HepG2 (cell line): Measurements from ENCODE around the gene ZNRF3. TPM values are rescaled to one million over a fixed set of nuclear protein-coding genes. Genes with fewer than 3 reads are reported as not detected.
A peak's percentile ranks its signal among the peaks of the same experiment; 100 is the strongest.

Source experiments
- DMAP1 ChIP-seq: IDR thresholded peaks from 2 replicates; pipeline ENCODE4 v1.6.1; 2016
- ELF4 ChIP-seq: sonication (generic); formaldehyde crosslinking; IDR thresholded peaks from 2 replicates; pipeline ENCODE4 v1.5.0; 2020; ENCODE audit warnings: missing genetic modification reagents, mild to moderate bottlenecking, moderate library complexity, borderline replicate concordance
- NAIF1 ChIP-seq: sonication (generic); formaldehyde crosslinking; IDR thresholded peaks from 2 replicates; pipeline ENCODE4 v1.5.0; 2020; ENCODE audit warnings: mild to moderate bottlenecking, missing genetic modification reagents, borderline replicate concordance
- RXRA ChIP-seq: sonication (generic); formaldehyde crosslinking; IDR thresholded peaks from 2 replicates; pipeline ENCODE4 v1.5.1; 2020; ENCODE audit warnings: missing genetic modification reagents
- TBP ChIP-seq: sonication (generic); formaldehyde crosslinking; IDR thresholded peaks from 2 replicates; pipeline ENCODE4 v1.5.0; 2020; ENCODE audit warnings: missing genetic modification reagents
- TOE1 ChIP-seq: sonication (generic); formaldehyde crosslinking; IDR thresholded peaks from 2 replicates; pipeline ENCODE4 v1.4.0; 2020; ENCODE audit warnings: mild to moderate bottlenecking, missing genetic modification reagents
- ZNF121 ChIP-seq: sonication (generic); formaldehyde crosslinking; IDR thresholded peaks from 2 replicates; pipeline ENCODE4 v1.5.0; 2020; ENCODE audit warnings: mild to moderate bottlenecking, missing genetic modification reagents
- ZNF367 ChIP-seq: sonication (generic); formaldehyde crosslinking; IDR thresholded peaks from 2 replicates; pipeline ENCODE4 v1.4.0; 2020; ENCODE audit warnings: missing genetic modification reagents, borderline replicate concordance
- ZNF431 ChIP-seq: sonication (generic); formaldehyde crosslinking; IDR thresholded peaks from 2 replicates; pipeline ENCODE4 v1.9.0; 2022; ENCODE audit warnings: missing genetic modification reagents, low read depth, mild to moderate bottlenecking, borderline replicate concordance
- ZNF772 ChIP-seq: sonication (generic); formaldehyde crosslinking; IDR thresholded peaks from 2 replicates; pipeline ENCODE4 v1.5.0; 2020; ENCODE audit warnings: mild to moderate bottlenecking, missing genetic modification reagents
- polyA plus RNA-seq, 8 experiments: library from polyadenylated mRNA; depleted of rRNA in 3 of 8; stranded (reverse) in 7 of 8; unstranded in 1 of 8; fragments of >200 nt; fragmentation: Illumina TruSeq in 4 of 8; extraction: Trizol in 4 of 8; gene quantifications; 2 replicates each; pipeline versions ENCODE4 v1.2.1 to v1.2.3, GENCODE V29; 2011 to 2016; ENCODE audit warnings: low read depth in 4 of 8, missing spikeins in 1 of 8, mixed read lengths in 1 of 8; ENCODE audit not compliant: insufficient read depth in 1 of 8
- total RNA-seq, 5 experiments: library from RNA; depleted of rRNA; stranded (reverse); fragments of >200 nt; fragmentation: Illumina TruSeq; extraction: Trizol; gene quantifications; 2 replicates each; pipeline ENCODE4 v1.2.3, GENCODE V29; 2016; ENCODE audit warnings: low read depth in 1 of 5
- TF ChIP-seq, protein P1 (sequence below): IDR thresholded peaks from 2 replicates; pipeline ENCODE4 v1.6.1; 2012; ENCODE audit warnings: low read length, improper control_type of control experiment
- TF ChIP-seq, protein P2 (sequence below): IDR thresholded peaks from 2 replicates; pipeline ENCODE4 v1.6.1; 2016
- TF ChIP-seq, protein P3 (sequence below): sonication (generic); formaldehyde crosslinking; IDR thresholded peaks from 2 replicates; pipeline ENCODE4 v1.8.0; 2023; ENCODE audit warnings: mild to moderate bottlenecking, missing genetic modification reagents
- TF ChIP-seq, protein P4 (sequence below): IDR thresholded peaks from 2 replicates; pipeline ENCODE4 v1.6.1; 2016; ENCODE audit warnings: low read depth, borderline replicate concordance
- TF ChIP-seq, protein P5 (sequence below): sonication (generic); formaldehyde crosslinking; IDR thresholded peaks from 2 replicates; pipeline ENCODE4 v1.4.0; 2020; ENCODE audit warnings: mild to moderate bottlenecking, missing genetic modification reagents
- TF ChIP-seq, protein P6 (sequence below): sonication (generic); formaldehyde crosslinking; conservative IDR thresholded peaks from 2 replicates; pipeline ENCODE4 v1.8.0; 2022; ENCODE audit warnings: low read depth, missing genetic modification reagents
- TF ChIP-seq, protein P7 (sequence below): sonication (generic); formaldehyde crosslinking; IDR thresholded peaks from 2 replicates; pipeline ENCODE4 v1.5.1; 2020; ENCODE audit warnings: mild to moderate bottlenecking, missing genetic modification reagents, moderate library complexity

Gene ZNRF3
- total and polyA plus RNA-seq, 2 of the 13 experiments (the other 11 are each of a cell fraction or from before 2014, with no cell fraction given): 20.3 to 36.7 TPM

DNA sequence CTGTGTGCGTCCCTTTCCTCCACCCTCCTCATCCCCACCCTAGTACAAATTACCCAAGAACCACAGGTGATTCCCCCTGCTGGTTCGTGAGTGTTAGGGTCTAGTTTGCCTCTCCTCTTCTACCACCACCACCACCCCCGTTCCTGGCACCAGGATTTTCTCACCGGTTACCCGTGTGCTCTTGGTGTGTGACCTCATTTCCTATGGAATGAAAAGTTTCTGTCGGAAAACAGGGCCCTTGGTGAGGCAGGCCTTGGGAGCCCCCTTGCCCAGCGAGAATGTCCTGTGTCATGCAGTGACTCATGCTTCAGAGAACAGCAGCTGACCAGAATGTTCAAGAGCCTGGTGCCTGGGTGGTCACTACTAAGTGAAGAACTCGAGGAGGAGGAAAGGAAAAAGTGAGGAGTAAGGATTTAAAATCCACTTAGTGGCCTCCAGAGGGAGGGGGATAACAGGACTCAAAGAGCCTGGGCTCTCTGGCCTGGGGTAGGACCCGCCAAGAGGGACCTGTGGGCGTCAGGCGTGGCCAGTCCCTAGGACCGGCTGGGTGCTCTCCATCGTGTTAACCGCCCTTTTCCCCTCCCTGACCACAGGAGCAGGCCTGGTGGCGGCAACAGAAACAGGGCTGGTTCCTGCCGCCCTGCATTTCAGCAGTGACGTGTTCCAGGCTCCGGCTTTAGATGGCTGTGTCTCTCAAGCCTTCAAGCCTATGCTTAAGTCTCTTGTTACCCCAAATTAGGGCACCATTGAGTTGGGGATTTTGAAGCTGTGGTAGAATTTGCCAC is 148.0 kb downstream of the ZNRF3 start (continued):
- TF ChIP-seq, protein P1, sequence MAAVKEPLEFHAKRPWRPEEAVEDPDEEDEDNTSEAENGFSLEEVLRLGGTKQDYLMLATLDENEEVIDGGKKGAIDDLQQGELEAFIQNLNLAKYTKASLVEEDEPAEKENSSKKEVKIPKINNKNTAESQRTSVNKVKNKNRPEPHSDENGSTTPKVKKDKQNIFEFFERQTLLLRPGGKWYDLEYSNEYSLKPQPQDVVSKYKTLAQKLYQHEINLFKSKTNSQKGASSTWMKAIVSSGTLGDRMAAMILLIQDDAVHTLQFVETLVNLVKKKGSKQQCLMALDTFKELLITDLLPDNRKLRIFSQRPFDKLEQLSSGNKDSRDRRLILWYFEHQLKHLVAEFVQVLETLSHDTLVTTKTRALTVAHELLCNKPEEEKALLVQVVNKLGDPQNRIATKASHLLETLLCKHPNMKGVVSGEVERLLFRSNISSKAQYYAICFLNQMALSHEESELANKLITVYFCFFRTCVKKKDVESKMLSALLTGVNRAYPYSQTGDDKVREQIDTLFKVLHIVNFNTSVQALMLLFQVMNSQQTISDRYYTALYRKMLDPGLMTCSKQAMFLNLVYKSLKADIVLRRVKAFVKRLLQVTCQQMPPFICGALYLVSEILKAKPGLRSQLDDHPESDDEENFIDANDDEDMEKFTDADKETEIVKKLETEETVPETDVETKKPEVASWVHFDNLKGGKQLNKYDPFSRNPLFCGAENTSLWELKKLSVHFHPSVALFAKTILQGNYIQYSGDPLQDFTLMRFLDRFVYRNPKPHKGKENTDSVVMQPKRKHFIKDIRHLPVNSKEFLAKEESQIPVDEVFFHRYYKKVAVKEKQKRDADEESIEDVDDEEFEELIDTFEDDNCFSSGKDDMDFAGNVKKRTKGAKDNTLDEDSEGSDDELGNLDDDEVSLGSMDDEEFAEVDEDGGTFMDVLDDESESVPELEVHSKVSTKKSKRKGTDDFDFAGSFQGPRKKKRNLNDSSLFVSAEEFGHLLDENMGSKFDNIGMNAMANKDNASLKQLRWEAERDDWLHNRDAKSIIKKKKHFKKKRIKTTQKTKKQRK: no peak
- TF ChIP-seq ZNF121 (CRISPR knock-in tag) (no peak), TOE1 (CRISPR knock-in tag) (no peak), ZNF367 (CRISPR knock-in tag) (no peak), TBP (CRISPR knock-in tag) (no peak), RXRA (no peak; the same call in 1 of the 2 replicates), NAIF1 (no peak), ELF4 (no peak), ZNF772 (CRISPR knock-in tag) (no peak; the same call in 1 of the 2 replicates), ZNF431 (CRISPR knock-in tag) (no peak), DMAP1 (CRISPR knock-in tag) (0 out of 2 replicates have a peak, but pooled peaks have one; percentile 4)
- TF ChIP-seq, protein P2, sequence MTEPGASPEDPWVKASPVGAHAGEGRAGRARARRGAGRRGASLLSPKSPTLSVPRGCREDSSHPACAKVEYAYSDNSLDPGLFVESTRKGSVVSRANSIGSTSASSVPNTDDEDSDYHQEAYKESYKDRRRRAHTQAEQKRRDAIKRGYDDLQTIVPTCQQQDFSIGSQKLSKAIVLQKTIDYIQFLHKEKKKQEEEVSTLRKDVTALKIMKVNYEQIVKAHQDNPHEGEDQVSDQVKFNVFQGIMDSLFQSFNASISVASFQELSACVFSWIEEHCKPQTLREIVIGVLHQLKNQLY: 0 out of 2 replicates have a peak, but pooled peaks have one; percentile 62
- TF ChIP-seq, protein P3, sequence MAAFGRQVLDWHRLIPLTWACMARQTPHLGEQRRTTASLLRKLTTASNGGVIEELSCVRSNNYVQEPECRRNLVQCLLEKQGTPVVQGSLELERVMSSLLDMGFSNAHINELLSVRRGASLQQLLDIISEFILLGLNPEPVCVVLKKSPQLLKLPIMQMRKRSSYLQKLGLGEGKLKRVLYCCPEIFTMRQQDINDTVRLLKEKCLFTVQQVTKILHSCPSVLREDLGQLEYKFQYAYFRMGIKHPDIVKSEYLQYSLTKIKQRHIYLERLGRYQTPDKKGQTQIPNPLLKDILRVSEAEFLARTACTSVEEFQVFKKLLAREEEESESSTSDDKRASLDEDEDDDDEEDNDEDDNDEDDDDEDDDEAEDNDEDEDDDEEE (CRISPR knock-in tag): no peak
- TF ChIP-seq, protein P4, sequence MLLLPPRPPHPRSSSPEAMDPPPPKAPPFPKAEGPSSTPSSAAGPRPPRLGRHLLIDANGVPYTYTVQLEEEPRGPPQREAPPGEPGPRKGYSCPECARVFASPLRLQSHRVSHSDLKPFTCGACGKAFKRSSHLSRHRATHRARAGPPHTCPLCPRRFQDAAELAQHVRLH: no peak
- TF ChIP-seq, protein P5, sequence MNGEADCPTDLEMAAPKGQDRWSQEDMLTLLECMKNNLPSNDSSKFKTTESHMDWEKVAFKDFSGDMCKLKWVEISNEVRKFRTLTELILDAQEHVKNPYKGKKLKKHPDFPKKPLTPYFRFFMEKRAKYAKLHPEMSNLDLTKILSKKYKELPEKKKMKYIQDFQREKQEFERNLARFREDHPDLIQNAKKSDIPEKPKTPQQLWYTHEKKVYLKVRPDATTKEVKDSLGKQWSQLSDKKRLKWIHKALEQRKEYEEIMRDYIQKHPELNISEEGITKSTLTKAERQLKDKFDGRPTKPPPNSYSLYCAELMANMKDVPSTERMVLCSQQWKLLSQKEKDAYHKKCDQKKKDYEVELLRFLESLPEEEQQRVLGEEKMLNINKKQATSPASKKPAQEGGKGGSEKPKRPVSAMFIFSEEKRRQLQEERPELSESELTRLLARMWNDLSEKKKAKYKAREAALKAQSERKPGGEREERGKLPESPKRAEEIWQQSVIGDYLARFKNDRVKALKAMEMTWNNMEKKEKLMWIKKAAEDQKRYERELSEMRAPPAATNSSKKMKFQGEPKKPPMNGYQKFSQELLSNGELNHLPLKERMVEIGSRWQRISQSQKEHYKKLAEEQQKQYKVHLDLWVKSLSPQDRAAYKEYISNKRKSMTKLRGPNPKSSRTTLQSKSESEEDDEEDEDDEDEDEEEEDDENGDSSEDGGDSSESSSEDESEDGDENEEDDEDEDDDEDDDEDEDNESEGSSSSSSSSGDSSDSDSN (CRISPR knock-in tag): 0 out of 2 replicates have a peak, but pooled peaks have one; percentile 4
- TF ChIP-seq, protein P6, sequence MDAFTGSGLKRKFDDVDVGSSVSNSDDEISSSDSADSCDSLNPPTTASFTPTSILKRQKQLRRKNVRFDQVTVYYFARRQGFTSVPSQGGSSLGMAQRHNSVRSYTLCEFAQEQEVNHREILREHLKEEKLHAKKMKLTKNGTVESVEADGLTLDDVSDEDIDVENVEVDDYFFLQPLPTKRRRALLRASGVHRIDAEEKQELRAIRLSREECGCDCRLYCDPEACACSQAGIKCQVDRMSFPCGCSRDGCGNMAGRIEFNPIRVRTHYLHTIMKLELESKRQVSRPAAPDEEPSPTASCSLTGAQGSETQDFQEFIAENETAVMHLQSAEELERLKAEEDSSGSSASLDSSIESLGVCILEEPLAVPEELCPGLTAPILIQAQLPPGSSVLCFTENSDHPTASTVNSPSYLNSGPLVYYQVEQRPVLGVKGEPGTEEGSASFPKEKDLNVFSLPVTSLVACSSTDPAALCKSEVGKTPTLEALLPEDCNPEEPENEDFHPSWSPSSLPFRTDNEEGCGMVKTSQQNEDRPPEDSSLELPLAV (CRISPR knock-in tag): no peak
- TF ChIP-seq, protein P7, sequence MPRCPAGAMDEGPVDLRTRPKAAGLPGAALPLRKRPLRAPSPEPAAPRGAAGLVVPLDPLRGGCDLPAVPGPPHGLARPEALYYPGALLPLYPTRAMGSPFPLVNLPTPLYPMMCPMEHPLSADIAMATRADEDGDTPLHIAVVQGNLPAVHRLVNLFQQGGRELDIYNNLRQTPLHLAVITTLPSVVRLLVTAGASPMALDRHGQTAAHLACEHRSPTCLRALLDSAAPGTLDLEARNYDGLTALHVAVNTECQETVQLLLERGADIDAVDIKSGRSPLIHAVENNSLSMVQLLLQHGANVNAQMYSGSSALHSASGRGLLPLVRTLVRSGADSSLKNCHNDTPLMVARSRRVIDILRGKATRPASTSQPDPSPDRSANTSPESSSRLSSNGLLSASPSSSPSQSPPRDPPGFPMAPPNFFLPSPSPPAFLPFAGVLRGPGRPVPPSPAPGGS (CRISPR knock-in tag): no peak
